GM19455 (cell line): ENCODE data around the gene PGAM4.
"Not testable (repeated sequence)": the region's sequence is repeated elsewhere in the genome, so short reads cannot be mapped to it uniquely, and the experiment has no call there.

ENCODE experiments used
- ATAC-seq: cut with Tn5 transposase; IDR thresholded peaks from one replicate; pipeline ENCODE4 v1.9.1; 2021; ENCODE audit not compliant: unreplicated experiment

The PGAM4 gene

DNA sequence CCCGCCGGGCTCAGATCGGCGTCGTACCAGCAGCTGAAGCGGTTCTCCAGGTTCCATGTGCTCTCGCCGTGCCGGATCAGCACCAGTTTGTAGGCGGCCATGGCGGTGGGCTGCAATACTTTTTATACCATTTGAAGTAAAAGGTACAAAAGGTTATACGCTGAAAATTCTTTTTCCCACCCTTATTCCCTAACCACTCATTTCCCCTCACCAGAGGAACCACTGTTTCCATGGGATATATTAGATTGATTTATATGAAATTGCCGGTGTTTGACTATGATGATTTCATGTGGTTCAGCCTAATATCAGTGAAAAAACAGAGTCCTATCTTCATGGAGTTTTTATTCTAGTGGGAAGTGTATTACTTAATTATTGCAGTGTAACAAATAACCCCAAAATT, at the start of gene PGAM4:
TSS of gene PGAM4 (minus strand) at position 101 of the 400 bp plus-strand sequence. CDS start at position 101, 0 bp downstream.
- no peak for ATAC-seq

DNA sequence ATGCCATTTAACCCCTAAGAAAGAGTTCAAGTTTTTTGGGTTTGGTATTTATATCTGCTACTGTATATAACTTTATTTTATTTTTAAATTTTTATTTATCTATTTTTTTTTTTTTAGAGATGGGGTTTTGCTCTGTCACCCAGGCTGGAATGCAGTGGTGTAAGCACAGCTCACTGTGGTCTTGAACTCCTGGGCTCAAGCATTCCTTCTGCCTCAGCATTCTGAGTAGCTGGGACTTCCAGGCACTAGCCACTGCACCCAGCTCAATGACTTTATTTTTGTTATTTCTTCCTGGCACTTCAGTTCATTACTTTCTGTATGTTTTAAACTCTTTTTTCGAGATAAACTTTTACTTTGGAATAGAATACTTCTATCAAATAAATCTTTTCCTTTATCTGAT, 42.4 kb upstream of the PGAM4 start:
- ATAC-seq, result no peak

DNA sequence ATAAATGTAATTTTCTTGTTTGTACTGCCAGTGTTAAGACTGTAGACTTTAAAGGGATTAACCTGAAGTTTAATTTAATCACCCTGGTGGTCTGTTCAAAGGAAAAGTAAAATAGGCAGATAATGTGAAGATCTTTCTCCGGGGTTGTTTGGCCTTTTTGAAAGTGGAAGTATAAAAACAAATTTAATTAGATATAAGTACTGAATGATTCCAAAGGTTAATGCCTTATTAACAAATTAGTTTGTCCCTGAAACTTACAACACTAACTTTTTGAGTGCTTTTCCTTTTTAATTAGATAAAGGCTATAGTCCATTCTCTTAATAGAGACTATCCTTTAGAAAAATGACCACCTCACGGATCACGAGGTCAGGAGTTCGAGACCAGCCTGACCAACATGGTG, 10.4 kb upstream of the PGAM4 start:
- ATAC-seq, result no peak

DNA sequence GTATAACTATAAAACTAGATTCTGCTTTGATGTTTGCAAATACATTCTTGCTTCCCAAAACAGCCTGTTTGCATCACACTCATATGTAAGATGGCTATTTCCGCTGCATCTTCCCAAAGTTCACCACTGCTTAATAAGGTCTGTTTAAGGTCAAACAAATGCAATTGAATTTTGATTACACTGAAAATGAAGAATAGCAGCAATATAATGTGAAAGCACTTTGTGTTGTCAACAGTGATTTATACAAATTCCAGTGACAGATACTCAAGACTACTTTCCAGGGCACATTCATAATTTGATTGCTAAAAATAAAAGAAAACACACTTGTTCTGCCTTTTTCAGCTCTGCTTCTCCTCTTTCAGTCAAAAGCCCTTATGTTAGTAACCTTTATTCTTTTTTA, 8.1 kb upstream of the PGAM4 start:
- ATAC-seq, result no peak

DNA sequence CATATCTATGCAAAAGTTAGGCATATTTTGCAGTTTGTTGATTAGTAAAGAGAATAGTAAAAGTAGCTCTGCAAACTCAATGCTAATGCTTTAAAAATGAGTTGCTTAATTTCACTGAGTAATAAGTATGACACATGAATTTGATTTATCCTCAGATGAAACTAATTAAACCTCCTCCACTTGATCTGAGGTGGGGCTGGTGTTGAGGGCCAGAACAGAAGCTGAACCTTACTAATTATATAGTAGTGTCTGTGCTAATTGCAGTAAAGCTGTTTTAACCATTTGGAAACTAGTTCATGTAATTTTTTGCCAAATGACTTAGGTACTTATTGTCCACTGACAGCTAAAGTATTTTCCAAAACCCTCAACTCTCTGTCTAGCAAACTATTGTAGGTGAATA, 7.7 kb upstream of the PGAM4 start:
- no peak for ATAC-seq

DNA sequence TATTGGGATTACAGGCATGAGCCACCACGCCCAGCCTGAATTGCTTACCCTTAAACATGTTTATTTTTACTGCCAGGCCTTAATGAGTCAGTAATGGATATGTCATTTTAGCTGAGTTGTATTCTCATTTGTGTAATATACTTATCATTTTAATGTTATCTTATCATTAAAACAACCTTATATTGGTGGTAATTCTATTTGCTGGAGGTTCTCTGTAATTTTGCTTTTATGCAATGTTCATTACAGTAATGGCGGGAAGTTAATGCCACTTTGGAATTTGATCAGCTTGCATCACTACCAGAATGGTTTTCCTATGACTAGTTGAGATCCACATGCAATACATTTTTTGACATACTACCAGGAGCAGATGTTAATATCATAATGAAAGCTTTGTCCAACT, 6.3 kb upstream of the PGAM4 start:
- ATAC-seq, result no peak

DNA sequence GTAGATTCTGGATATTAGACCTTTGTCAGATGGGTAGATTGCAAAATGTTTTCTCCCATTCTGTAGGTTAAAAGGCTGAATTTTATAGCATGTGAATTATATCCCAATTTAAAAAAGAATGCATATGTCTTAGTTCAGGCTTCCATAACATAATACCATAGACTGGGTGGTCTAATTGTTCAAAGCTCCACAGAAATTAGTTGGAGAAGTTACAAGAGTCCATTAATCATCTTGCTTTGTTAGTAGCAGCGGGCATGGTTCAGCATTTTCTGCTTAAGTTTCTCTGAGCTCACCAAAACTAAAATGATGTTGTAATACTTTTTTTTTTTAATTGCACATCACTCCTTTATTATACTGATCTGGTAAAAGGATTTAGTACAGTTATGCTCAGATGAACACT, 1.8 kb downstream of the PGAM4 start:
- ATAC-seq, result no peak

- no peak for ATAC-seq
These were observed 3.1 kb downstream of the PGAM4 start for GRCh38 chrX:77966361-77966760.

DNA sequence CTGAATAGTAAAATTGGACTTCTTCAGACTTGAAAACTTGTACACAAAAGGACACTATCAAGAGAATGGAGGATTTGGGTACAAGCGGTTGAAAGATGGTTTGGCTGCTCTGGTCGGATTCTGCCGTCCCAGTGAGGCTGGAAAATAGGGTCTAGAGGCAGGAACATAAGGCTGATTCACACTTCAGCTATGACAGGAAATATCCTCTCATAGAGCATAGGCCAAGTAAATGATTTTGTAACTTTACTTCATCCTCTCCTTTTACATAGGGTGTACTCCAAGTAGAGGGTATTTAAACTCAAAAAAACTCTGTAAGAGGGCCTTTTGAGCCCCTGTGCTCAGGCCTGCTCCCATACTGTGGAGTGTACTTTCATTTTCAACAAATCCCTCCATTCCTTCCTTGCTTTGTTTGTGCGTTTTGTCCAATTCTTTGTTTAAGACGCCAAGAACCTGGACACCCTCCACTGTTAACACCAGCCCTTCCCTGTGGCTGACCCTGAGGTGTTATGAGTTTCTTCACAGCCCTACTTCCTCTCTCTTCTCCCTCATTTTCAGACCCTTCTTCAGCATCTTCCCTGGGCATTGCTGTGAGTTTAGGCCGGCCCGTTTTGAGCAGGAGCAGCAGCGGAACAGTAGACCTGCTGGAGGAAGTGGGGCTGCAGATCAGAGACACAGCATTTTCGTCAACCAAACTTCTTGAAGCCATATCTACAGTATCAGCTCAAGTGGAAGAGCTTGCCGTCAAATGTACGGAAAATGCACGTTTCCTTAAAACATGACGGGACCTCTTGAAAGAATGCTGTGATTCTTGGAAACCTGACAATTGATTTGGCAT, 7.2 kb downstream of the PGAM4 start:
- no peak for ATAC-seq

DNA sequence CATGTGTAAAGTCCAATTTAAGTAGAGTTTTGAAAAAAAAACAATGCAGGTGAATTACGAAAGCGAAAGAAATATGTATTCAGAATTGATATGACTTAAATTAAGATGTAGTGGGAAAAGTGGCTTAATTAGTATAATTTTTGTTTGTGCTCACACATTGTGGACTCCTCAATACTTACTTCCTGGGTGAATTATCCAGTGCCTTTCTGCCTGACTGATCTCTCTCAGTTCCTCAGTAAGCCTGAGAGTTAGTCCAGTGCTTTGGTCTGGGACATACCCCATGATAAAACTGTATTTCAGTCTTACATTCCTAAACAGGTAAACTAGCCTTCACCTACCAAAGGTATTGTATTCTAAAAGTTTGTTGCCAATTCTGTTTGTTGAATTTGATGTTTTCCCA, 8.4 kb downstream of the PGAM4 start:
- ATAC-seq, result no peak

GRCh38 chrX:77960567-77960966, 8.9 kb downstream of the PGAM4 start:
- no peak for ATAC-seq

- no peak for ATAC-seq
These were observed 15.7 kb downstream of the PGAM4 start for GRCh38 chrX:77953708-77954107.

- no peak for ATAC-seq
These were observed 16.1 kb downstream of the PGAM4 start for GRCh38 chrX:77953302-77953701.

DNA sequence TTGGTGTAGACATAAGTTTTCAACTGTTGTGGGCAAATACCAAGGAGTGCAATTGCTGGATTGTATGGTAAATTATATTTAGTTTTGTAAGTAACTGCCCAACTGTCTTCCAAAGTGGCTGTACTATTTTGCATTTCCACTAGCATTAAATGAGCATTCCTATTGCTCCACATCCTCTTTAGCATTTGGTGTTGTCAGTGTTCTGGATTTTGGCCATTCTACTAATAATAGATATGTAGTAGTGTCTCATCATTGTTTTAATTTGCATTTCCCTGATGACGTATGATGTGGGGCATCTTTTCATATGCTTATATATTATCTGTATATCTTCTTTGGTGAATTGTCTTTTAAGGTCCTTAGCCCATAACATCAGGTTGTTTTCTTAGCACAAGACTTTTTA, 17.3 kb downstream of the PGAM4 start:
- no peak for ATAC-seq

DNA sequence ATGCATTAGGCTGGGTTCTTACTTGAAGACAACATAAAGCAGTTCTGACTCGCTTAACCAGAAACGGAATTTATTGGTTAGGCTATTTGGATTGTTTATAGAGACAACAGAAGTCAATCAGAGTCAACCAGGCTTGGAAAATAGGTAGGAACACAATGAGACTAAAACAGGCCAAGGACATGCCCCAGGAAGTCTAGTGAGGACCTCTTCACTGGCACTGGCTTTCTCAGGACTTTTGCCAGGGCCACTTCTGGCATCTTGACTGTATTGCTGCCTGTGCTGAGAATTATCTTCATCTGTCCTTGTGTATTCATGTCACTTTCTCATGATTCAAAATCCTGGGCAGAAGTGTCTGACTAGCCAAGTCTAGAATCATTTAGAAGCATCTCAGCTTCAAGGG, 19.6 kb downstream of the PGAM4 start:
- no peak for ATAC-seq

DNA sequence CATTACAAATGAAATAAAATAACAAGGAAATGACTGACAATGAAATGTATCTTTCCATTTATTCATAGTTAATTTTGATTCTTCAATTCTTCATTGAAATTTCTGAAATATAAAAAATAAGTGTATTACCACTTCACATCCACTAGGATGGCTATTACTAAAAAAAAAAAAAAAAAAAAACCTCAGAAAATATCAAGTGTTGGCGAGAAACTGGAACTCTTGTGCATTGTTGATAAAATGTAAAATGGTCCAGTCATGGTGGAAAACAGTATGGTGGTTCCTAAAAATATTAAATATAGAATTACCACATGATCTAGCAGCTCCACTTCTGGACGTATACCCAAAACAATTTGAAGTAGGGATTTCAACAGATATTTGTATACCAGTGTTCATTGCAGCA, 22.9 kb downstream of the PGAM4 start:
- no peak for ATAC-seq

DNA sequence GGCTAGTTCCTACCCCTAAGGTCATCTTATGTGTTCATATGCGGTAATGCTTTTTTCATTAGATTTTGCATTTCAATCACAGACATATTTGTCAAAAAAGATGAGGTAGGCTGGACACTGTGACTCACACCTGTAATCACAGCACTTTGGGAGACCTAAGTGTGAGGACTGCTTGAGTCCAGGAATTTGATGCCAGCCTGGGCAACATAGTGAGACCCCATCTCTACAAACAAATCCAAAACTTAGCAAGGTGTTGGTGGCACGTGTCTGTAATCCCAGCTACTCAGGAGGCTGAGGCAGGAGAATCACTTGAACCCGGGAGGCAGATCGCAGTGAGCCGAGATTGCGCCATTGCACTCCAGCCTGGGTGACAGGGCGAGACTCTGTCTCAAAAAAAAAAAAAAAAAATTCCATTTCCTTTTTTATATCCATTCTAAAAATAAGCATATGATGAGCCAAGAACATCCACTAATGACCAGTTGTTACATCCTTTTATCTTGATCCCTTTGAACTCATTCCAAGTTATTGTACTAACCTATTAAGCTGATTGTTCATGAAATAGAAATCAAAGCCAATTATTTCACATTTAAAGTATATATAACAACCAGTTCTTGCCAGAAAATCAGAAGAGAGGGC, 23.4 kb downstream of the PGAM4 start:
- no peak for ATAC-seq

- ATAC-seq, result not testable (repeated sequence)
These were observed 24.4 kb downstream of the PGAM4 start for GRCh38 chrX:77945031-77945430.

DNA sequence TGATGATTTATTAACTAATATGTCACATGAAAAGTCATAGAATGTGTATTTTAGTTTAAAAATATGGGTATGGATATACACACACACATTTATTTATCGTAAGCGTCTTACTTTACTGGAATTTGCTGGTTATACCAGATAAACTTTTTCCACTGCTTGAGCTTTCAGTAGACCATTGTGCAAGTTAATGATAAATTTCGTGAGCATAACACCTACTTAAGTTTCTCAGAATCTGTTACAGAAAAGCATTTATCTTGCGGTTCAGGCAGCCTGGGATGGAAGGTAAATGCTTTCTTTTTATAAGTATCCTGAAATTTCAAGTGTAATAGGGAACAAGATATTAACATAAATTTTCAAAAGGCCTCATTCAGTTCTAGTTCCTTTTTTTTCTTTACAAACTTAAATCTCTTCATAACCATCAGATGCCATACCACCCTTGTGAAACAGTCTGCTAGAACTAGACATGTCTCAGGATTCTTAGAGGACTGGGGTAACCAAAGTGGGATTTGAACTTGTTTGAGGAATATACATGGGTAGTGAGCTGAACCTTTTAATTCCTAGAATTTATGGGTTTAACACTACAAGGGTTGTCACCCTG, 31.3 kb downstream of the PGAM4 start:
- ATAC-seq, result no peak

- ATAC-seq, result no peak
These were observed 32.1 kb downstream of the PGAM4 start for GRCh38 chrX:77937291-77937690.

DNA sequence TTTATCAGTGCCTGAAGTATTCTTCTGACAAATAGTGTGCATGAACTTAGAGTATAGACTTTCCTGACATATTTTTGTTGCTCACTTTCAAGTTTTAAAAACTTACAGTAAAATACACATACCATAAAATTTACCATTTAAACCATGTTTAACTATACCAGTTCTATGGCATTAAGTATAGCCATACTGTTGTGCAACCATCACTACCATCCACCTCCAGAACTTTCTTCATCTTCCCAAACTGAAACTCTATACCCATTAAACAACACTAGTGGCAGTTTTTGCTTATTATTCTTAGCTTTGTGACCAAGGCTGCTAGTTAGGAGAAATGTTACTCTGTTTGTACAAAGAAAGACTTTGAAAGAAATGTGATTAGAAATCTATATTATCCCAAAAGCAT, 33.1 kb downstream of the PGAM4 start:
- ATAC-seq, result no peak

GRCh38 chrX:77935886-77936285, 33.6 kb downstream of the PGAM4 start:
- ATAC-seq, result no peak
